CD8-positive, alpha-beta memory T cell (primary cell): ENCODE data around the gene RFT1. TPM values are rescaled to one million over a fixed set of nuclear protein-coding genes. Genes with fewer than 3 reads are reported as not detected.

Experiments used
- CTCF ChIA-PET: fragments of 350-600 bp; sonication (Branson Sonifier 250); formaldehyde crosslinking; loops from one replicate; lab custom pipeline; 2021; ENCODE audit warnings: antibody characterized with exemption; lab: Charles Lee
- POLR2A ChIA-PET: fragments of 350-600 bp; sonication (Branson Sonifier 250); formaldehyde crosslinking; loops from one replicate; lab custom pipeline; 2021; ENCODE audit warnings: antibody characterized with exemption; lab: Charles Lee
- DNase-seq, 5 donors: peaks; one replicate each; pipeline versions ENCODE4 v3.0.0 to v3.0.0-alpha.2; 2020 to 2022; ENCODE audit warnings: mixed read lengths in 1 of 5
- H3K27ac ChIP-seq: one replicate; pipeline ENCODE4 v1.7.0; 2013; ENCODE audit warnings: low read depth, mild to moderate bottlenecking, low read length, moderate library complexity
- H3K27me3 ChIP-seq: 2 replicates; pipeline ENCODE4 v1.7.0; 2013; ENCODE audit warnings: low read length, mild to moderate bottlenecking; ENCODE audit not compliant: insufficient read depth, poor library complexity, severe bottlenecking
- H3K36me3 ChIP-seq: 2 replicates; pipeline ENCODE4 v1.7.0; 2013; ENCODE audit warnings: mild to moderate bottlenecking, low read length, moderate library complexity; ENCODE audit not compliant: insufficient read depth
- H3K4me1 ChIP-seq: 2 replicates; pipeline ENCODE4 v1.7.0; 2013; ENCODE audit warnings: mild to moderate bottlenecking, low read length, moderate library complexity; ENCODE audit not compliant: insufficient read depth
- H3K4me3 ChIP-seq: 2 replicates; pipeline ENCODE4 v1.7.0; 2013; ENCODE audit warnings: mild to moderate bottlenecking, low read length
- H3K9me3 ChIP-seq: 2 replicates; pipeline ENCODE4 v1.7.0; 2013; ENCODE audit warnings: mild to moderate bottlenecking, low read length
- H3K27ac Mint-ChIP-seq, 8 donors: one replicate each; pipeline ENCODE4 v1.8.0; 2020 to 2021; ENCODE audit warnings: mixed read lengths in 8 of 8, mild to moderate bottlenecking in 6 of 8, inconsistent platforms in 3 of 8, moderate library complexity in 3 of 8
- H3K27me3 Mint-ChIP-seq, 2 donors: one replicate each; pipeline ENCODE4 v1.8.0; 2020 to 2021; ENCODE audit warnings: mixed read lengths in 2 of 2, mild to moderate bottlenecking in 1 of 2, moderate library complexity in 1 of 2
- H3K36me3 Mint-ChIP-seq, 3 donors: one replicate each; pipeline ENCODE4 v1.8.0; 2020 to 2021; ENCODE audit warnings: mixed read lengths in 3 of 3, inconsistent platforms in 1 of 3, mild to moderate bottlenecking in 1 of 3
- H3K4me1 Mint-ChIP-seq, 3 donors: one replicate each; pipeline ENCODE4 v1.8.0; 2020 to 2021; ENCODE audit warnings: mixed read lengths in 3 of 3, inconsistent platforms in 1 of 3, mild to moderate bottlenecking in 1 of 3
- H3K4me3 Mint-ChIP-seq, 7 donors: one replicate each; pipeline ENCODE4 v1.8.0; 2020 to 2021; ENCODE audit warnings: mixed read lengths in 7 of 7, mild to moderate bottlenecking in 6 of 7, moderate library complexity in 4 of 7, inconsistent platforms in 2 of 7
- H3K9me3 Mint-ChIP-seq, 5 donors: one replicate each; pipeline ENCODE4 v1.8.0; 2020 to 2022; ENCODE audit warnings: mixed read lengths in 5 of 5, mild to moderate bottlenecking in 3 of 5, moderate library complexity in 2 of 5, inconsistent platforms in 1 of 5
- polyA plus RNA-seq: library from polyadenylated mRNA; unstranded; fragments of 300-500 nt; fragmentation: Illumina TruSeq; gene quantifications from one replicate; pipeline ENCODE4 v1.2.3, GENCODE V29; 2021
- total RNA-seq, 2 experiments: library from RNA; stranded (reverse); gene quantifications; one replicate each; pipeline ENCODE4 v1.2.3, GENCODE V29; 2021

The RFT1 gene
- total and polyA plus RNA-seq, 3 experiments from 2014 or later, result 31.3 to 58.5 (median 52.7) TPM

- Mint-ChIP-seq H3K27me3 (peaks cover 0 to 4% of the 10 kb centered on the region in 2 donors), H3K9me3 (no peaks in the 10 kb centered on the region), H3K4me3 (peak overlapping the region; percentile 94 to 99 (median 97)), H3K27ac (peak overlapping the region; percentile 96 to 99 (median 98)), H3K36me3 (peaks cover 0 to 11% (median 0%) of the 10 kb centered on the region in 3 donors), H3K4me1 (peaks cover 43 to 55% (median 48%) of the 10 kb centered on the region in 3 donors)
- ChIA-PET CTCF (interaction anchor here (0.7 to 1.2 kb wide), 2 partner anchors 29 to 34 kb away, joined by 3 to 4 read pairs; no protein-coding TSS in a partner anchor), POLR2A (interaction anchor here (0.7 to 0.9 kb wide), 3 partner anchors 9 to 152 kb away, joined by 3 read pairs; no protein-coding TSS in a partner anchor)
- Histone ChIP-seq H3K27ac (peak overlapping the region; percentile 66), H3K4me1 (peaks cover 35% of the 10 kb centered on the region), H3K27me3 (no peaks in the 10 kb centered on the region), H3K4me3 (peak overlapping the region; percentile 71), H3K9me3 (no peaks in the 10 kb centered on the region), H3K36me3 (no peaks in the 10 kb centered on the region)
- no peak for DNase-seq
Measured at GRCh38 chr3:53044371-53044710, 85.9 kb downstream of the RFT1 start.

- Mint-ChIP-seq H3K9me3 (no peaks in the 10 kb centered on the region), H3K4me1 (peaks cover 48 to 61% (median 54%) of the 10 kb centered on the region in 3 donors), H3K4me3 (peak overlapping the region; percentile 16 to 99 (median 97)), H3K27ac (peak overlapping the region; percentile 51 to 99 (median 98)), H3K27me3 (peaks cover 0 to 4% of the 10 kb centered on the region in 2 donors), H3K36me3 (peaks cover 0 to 11% (median 0%) of the 10 kb centered on the region in 3 donors)
- H3K4me1 ChIP-seq, result peaks cover 41% of the 10 kb centered on the region
- no peaks in the 10 kb centered on the region for H3K36me3 ChIP-seq
- H3K27me3 ChIP-seq, result no peaks in the 10 kb centered on the region
- CTCF ChIA-PET, result interaction anchor here (0.7 to 1.2 kb wide), 2 partner anchors 29 to 34 kb away, joined by 3 to 4 read pairs; no protein-coding TSS in a partner anchor
- POLR2A ChIA-PET, result interaction anchor here (0.7 to 1.6 kb wide), 3 partner anchors 10 to 1052 kb away, joined by 3 to 4 read pairs (median 3); no protein-coding TSS in a partner anchor
- no peak for DNase-seq
- H3K27ac ChIP-seq, result no peak overlapping the region
- peak overlapping the region; percentile 71 for H3K4me3 ChIP-seq
- H3K9me3 ChIP-seq, result no peaks in the 10 kb centered on the region
Measured at GRCh38 chr3:53043738-53044137, 86.5 kb downstream of the RFT1 start.

GRCh38 chr3:53042651-53043050 lies 87.6 kb downstream of the RFT1 start:
- no peak overlapping the region for H3K27ac ChIP-seq
- H3K4me3 ChIP-seq, result no peak overlapping the region
- no peaks in the 10 kb centered on the region for H3K27me3 ChIP-seq
- CTCF ChIA-PET, result no interaction called here
- H3K4me1 ChIP-seq, result peaks cover 47% of the 10 kb centered on the region
- peaks cover 0 to 11% (median 0%) of the 10 kb centered on the region in 3 donors for H3K36me3 Mint-ChIP-seq
- H3K9me3 Mint-ChIP-seq, result no peaks in the 10 kb centered on the region
- peaks cover 0 to 4% of the 10 kb centered on the region in 2 donors for H3K27me3 Mint-ChIP-seq
- no peak for DNase-seq
- H3K9me3 ChIP-seq, result no peaks in the 10 kb centered on the region
- H3K36me3 ChIP-seq, result no peaks in the 10 kb centered on the region
- POLR2A ChIA-PET, result interaction anchor here (1.6 kb wide), 1 partner anchor 9 kb away, joined by 4 read pairs; no protein-coding TSS in a partner anchor
- H3K4me1 Mint-ChIP-seq, result peaks cover 51 to 70% (median 62%) of the 10 kb centered on the region in 3 donors
- H3K4me3 Mint-ChIP-seq, result peak overlapping the region in 2 of 7 donors; percentile 16 to 94
- H3K27ac Mint-ChIP-seq, result peak overlapping the region in 4 of 8 donors; percentile 35 to 96 (median 52)

- H3K9me3 Mint-ChIP-seq, result no peaks in the 10 kb centered on the region
- ChIA-PET CTCF (no interaction called here), POLR2A (no interaction called here)
Measured at GRCh38 chr3:53040351-53040820, 89.8 kb downstream of the RFT1 start.

GRCh38 chr3:53039376-53039752 lies 90.9 kb downstream of the RFT1 start:
- peaks cover 62% of the 10 kb centered on the region for H3K4me1 ChIP-seq
- Mint-ChIP-seq H3K27me3 (no peaks in the 10 kb centered on the region), H3K9me3 (no peaks in the 10 kb centered on the region), H3K36me3 (no peaks in the 10 kb centered on the region), H3K27ac (peak overlapping the region in 2 of 8 donors; percentile 1 to 66), H3K4me1 (peaks cover 59 to 82% (median 78%) of the 10 kb centered on the region in 3 donors), H3K4me3 (no peak overlapping the region)
- no peak overlapping the region for H3K27ac ChIP-seq
- no peak overlapping the region for H3K4me3 ChIP-seq
- ChIA-PET CTCF (no interaction called here), POLR2A (no interaction called here)
- H3K27me3 ChIP-seq, result no peaks in the 10 kb centered on the region
- no peaks in the 10 kb centered on the region for H3K36me3 ChIP-seq
- H3K9me3 ChIP-seq, result no peaks in the 10 kb centered on the region
- no peak for DNase-seq

More at GRCh38 chr3:53040351-53040820, 89.8 kb downstream of the RFT1 start:
- peaks cover 57 to 78% (median 75%) of the 10 kb centered on the region in 3 donors for H3K4me1 Mint-ChIP-seq
- H3K27me3 Mint-ChIP-seq, result peaks cover 0 to 4% of the 10 kb centered on the region in 2 donors
- Histone ChIP-seq H3K27me3 (no peaks in the 10 kb centered on the region), H3K27ac (no peak overlapping the region), H3K4me3 (no peak overlapping the region), H3K9me3 (no peaks in the 10 kb centered on the region), H3K4me1 (peaks cover 57% of the 10 kb centered on the region), H3K36me3 (no peaks in the 10 kb centered on the region)
- H3K36me3 Mint-ChIP-seq, result peaks cover 0 to 5% (median 0%) of the 10 kb centered on the region in 3 donors
- DNase-seq, result no peak
- H3K4me3 Mint-ChIP-seq, result peak overlapping the region in 2 of 7 donors; percentile 1 to 14
- H3K27ac Mint-ChIP-seq, result peak overlapping the region in 6 of 8 donors; percentile 1 to 71 (median 10)

- POLR2A ChIA-PET, result no interaction called here
- Mint-ChIP-seq H3K4me1 (peaks cover 53 to 76% (median 73%) of the 10 kb centered on the region in 3 donors), H3K36me3 (no peaks in the 10 kb centered on the region), H3K27me3 (no peaks in the 10 kb centered on the region), H3K9me3 (no peaks in the 10 kb centered on the region), H3K4me3 (peak overlapping the region in 1 of 7 donors; percentile 20), H3K27ac (peak overlapping the region in 3 of 8 donors; percentile 1 to 66 (median 26))
- no peaks in the 10 kb centered on the region for H3K27me3 ChIP-seq
- peaks cover 56% of the 10 kb centered on the region for H3K4me1 ChIP-seq
- no peak for DNase-seq
- no peak overlapping the region for H3K27ac ChIP-seq
- H3K4me3 ChIP-seq, result no peak overlapping the region
- no peaks in the 10 kb centered on the region for H3K36me3 ChIP-seq
- CTCF ChIA-PET, result no interaction called here
- no peaks in the 10 kb centered on the region for H3K9me3 ChIP-seq
Measured at GRCh38 chr3:53038679-53039375, 91.4 kb downstream of the RFT1 start.
